Activated CD8-positive, alpha-beta T cell treated with anti-CD3 and anti-CD28 coated beads, Interleukin-2, amount 10 ng/mL, durations not matched to agents 7 days and 5 days (primary cell): Measurements from ENCODE around the gene NCAPG. TPM values are rescaled to one million over a fixed set of nuclear protein-coding genes. Genes with fewer than 3 reads are reported as not detected.

Source experiments
- ATAC-seq: fragments of 150-1000 bp; cut with Tn5 transposase; one replicate; pipeline ENCODE4 v1.10.0; 2021; ENCODE audit warnings: moderate library complexity
- CTCF ChIA-PET: fragments of 350-600 bp; sonication (Branson Sonifier 250); formaldehyde crosslinking; loops from one replicate; lab custom pipeline; 2021; ENCODE audit warnings: antibody characterized with exemption; lab: Charles Lee
- POLR2A ChIA-PET: fragments of 350-600 bp; sonication (Branson Sonifier 250); formaldehyde crosslinking; loops from one replicate; lab custom pipeline; 2021; ENCODE audit warnings: antibody characterized with exemption; lab: Charles Lee
- DNase-seq: peaks from one replicate; pipeline ENCODE4 v3.0.0-alpha.2; 2020
- H3K27ac Mint-ChIP-seq: one replicate; pipeline ENCODE4 v1.8.0; 2021; ENCODE audit warnings: mild to moderate bottlenecking, mixed read lengths
- H3K27me3 Mint-ChIP-seq: one replicate; pipeline ENCODE4 v1.8.0; 2021; ENCODE audit warnings: low read depth, mixed read lengths
- H3K36me3 Mint-ChIP-seq: one replicate; pipeline ENCODE4 v1.8.0; 2021; ENCODE audit warnings: low read depth, mixed read lengths
- H3K4me1 Mint-ChIP-seq: one replicate; pipeline ENCODE4 v1.8.0; 2021; ENCODE audit warnings: low read depth, mixed read lengths
- H3K4me3 Mint-ChIP-seq: one replicate; pipeline ENCODE4 v1.8.0; 2021; ENCODE audit warnings: mild to moderate bottlenecking, mixed read lengths
- H3K9me3 Mint-ChIP-seq: one replicate; pipeline ENCODE4 v1.8.0; 2022; ENCODE audit warnings: mixed read lengths; ENCODE audit not compliant: insufficient read depth
- total RNA-seq, 2 experiments: library from RNA; stranded (reverse); gene quantifications; one replicate each; pipeline ENCODE4 v1.2.3, GENCODE V29; 2021

NCAPG gene
- total RNA-seq, 2 experiments from 2014 or later = 92.5 to 93.5 TPM

DNA sequence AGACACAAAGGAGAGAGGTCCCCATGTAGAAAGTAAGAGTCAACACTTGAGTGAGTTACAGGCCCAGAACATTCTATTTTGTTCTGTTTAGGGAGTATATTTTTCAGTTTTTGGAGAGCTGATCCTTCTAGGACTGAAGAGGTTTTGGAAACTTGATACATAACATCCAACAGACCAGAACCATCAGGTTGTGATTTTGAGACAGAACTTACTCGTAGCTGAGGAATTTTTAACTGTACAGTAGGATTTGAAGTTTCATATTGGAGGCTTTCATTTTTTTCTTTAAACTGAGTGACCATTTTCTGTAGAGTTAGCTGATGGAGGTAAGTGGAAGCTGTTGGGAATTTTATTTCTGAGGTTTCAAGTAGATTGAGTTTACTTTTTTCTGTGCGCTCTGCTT is 73.3 kb downstream of the NCAPG start:
- Mint-ChIP-seq H3K27ac (no peak overlapping the region), H3K4me3 (no peak overlapping the region), H3K36me3 (no peaks in the 10 kb centered on the region), H3K27me3 (no peaks in the 10 kb centered on the region), H3K9me3 (no peaks in the 10 kb centered on the region), H3K4me1 (no peaks in the 10 kb centered on the region)
- POLR2A ChIA-PET = no interaction called here
- CTCF ChIA-PET = interaction anchor here (1.2 kb wide), 1 partner anchor 11 kb away, joined by 4 read pairs; no protein-coding TSS in a partner anchor
- ATAC-seq (no peak), DNase-seq (no peak)

DNA sequence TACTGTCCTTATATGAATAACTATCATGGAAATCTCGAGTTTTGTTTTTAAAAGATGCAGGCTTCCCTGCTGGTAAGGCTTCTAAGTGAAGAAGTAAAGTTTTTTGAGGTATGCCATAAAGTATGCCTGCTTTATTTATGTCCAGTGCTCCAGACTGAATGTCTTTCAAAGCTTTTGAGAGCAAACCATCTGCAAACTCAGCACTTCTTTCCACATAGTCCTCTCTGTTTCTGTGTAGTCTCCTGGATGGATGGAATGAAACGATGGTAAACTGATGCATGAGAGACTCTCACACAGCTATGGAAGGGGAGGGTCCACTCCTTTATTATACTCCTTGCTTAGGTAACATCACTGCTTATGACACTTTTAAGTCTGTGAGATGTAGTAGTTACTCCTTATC is 73.7 kb downstream of the NCAPG start:
- ATAC-seq = no peak
- POLR2A ChIA-PET = no interaction called here
- Mint-ChIP-seq H3K4me1 (no peaks in the 10 kb centered on the region), H3K9me3 (no peaks in the 10 kb centered on the region), H3K27ac (no peak overlapping the region), H3K27me3 (no peaks in the 10 kb centered on the region), H3K36me3 (no peaks in the 10 kb centered on the region), H3K4me3 (no peak overlapping the region)
- CTCF ChIA-PET = interaction anchor here (1.2 kb wide), 1 partner anchor 11 kb away, joined by 4 read pairs; no protein-coding TSS in a partner anchor
- no peak for DNase-seq

DNA sequence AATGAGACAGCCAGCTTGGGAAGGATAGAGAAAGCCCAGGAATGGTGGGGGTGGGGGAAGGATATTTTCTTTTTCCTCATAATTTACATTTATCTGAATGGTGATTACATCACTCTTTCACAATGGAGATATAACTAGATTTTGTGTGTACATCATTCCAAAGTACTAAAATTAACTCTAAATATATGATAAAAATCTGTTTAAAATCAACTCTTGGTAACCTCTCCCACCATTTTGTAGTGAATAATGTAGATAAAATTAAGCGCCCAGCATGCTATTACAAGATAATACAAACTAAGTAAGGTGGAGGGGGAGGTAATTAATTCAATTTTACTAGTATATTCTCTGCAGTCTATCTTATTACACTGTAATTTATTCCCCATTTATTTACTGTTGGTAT is 78.9 kb downstream of the NCAPG start:
- Mint-ChIP-seq H3K4me1 (no peaks in the 10 kb centered on the region), H3K4me3 (no peak overlapping the region), H3K9me3 (no peaks in the 10 kb centered on the region), H3K27ac (no peak overlapping the region), H3K27me3 (no peaks in the 10 kb centered on the region), H3K36me3 (no peaks in the 10 kb centered on the region)
- ChIA-PET POLR2A (no interaction called here), CTCF (no interaction called here)
- DNase-seq (no peak), ATAC-seq (no peak)

DNA sequence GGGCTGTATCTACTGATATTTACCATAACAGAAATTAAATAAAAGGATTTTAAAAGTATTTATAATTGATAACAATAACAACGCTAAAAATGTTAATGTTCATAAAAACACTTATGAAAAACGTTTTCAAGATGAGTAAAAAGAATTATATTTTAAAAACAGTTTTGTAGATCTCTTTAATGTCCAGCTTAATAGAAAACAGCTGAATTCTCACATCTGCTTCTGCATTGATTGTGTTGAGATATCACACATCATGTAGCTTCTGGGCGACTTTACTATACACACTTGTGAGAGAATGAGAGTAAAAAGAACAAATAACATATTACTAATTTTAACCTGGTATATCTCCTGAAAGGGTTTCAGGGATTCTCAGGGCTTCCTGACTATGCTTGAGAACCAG is 83.6 kb downstream of the NCAPG start:
- Mint-ChIP-seq H3K36me3 (no peaks in the 10 kb centered on the region), H3K27me3 (no peaks in the 10 kb centered on the region), H3K4me1 (no peaks in the 10 kb centered on the region), H3K4me3 (no peak overlapping the region), H3K9me3 (no peaks in the 10 kb centered on the region), H3K27ac (no peak overlapping the region)
- ATAC-seq (no peak), DNase-seq (no peak)
- ChIA-PET CTCF (no interaction called here), POLR2A (no interaction called here)

Other genes with a start within 250 kb of the NCAPG start
- 100 to 1,000 TPM; 147 to 154 TPM for gene LAP3, start 233.8 kb upstream of the NCAPG start, total RNA-seq
- 10 to 100 TPM; 55.2 to 58.4 TPM for gene MED28, start 196.3 kb upstream of the NCAPG start, total RNA-seq
- gene FAM184B, start 29.4 kb upstream of the NCAPG start, total RNA-seq = under 1 TPM in 1 of 2 experiments, not detected in 1; 0.03 TPM
- gene DCAF16, start 222 bp upstream of the NCAPG start, total RNA-seq = 10 to 100 TPM; 35.8 to 39.2 TPM
- 10 to 100 TPM; 11.6 to 14.4 TPM for gene LCORL, start 210.8 kb downstream of the NCAPG start, total RNA-seq